Measurements from ENCODE around the gene FRMD5. TPM values are rescaled to one million over a fixed set of nuclear protein-coding genes. Genes with fewer than 3 reads are reported as not detected.
"Not testable (repeated sequence)": the region's sequence is repeated elsewhere in the genome, so short reads cannot be mapped to it uniquely, and the experiment has no call there.

FRMD5 gene
- polyA plus RNA-seq, 1 donor from 2014 or later = 0.30 TPM

DNA sequence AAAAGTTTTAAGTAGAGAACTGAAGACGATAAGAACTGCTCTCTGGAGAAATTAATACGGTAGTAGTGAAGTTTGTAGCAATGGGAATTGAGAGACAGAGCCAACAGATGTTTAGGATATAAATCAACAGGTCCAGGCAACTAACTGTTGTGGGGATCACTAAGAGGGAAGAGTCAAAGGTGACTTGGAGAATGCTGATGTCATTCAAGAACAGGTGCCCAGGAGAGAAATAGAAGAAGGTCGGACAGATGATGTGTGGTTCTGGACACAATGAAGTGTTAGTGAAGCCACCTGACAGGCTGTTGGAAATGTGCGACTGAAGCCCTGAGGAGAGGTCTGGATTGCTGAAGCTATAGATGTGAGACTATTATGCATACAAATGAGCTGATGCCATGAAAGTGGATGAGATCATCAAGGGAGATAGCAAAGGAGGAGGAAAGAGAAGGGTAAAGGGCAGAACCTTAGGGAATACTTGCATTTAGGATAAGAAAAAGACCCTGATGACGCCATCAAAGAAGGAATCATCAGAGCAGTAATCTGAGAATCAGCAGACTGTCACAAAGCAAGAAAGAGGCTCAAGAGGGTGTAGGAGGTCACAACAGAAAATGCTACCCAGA lies 183.7 kb downstream of the FRMD5 start:
- Mint-ChIP-seq H3K36me3 (no peaks in the 10 kb centered on the region), H3K27ac (no peak overlapping the region), H3K4me1 (no peaks in the 10 kb centered on the region), H3K27me3 (peaks cover 9% of the 10 kb centered on the region), H3K9me3 (no peaks in the 10 kb centered on the region), H3K4me3 (no peak overlapping the region)

DNA sequence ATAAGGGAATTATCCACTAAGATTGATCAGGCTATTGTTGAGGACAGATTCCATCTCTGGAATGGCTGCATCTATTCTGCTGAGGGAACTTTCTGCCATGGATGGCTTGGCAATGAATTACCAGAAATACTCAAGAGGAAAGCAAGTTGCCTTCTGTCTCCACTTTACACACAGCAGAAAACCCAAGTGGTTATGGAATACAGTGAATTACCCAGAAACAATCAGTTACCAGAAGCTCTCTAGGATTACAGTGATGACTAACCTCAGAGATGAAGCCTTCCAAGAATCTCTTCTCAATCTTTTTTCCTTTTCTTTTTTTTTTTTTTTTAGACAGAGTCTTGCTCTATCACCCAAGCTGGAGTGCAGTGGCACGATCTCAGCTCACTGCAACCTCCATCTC lies 185.0 kb downstream of the FRMD5 start:
- no peak overlapping the region for H3K4me3 Mint-ChIP-seq
- H3K27me3 Mint-ChIP-seq = peaks cover 9% of the 10 kb centered on the region
- no peak overlapping the region for H3K27ac Mint-ChIP-seq

DNA sequence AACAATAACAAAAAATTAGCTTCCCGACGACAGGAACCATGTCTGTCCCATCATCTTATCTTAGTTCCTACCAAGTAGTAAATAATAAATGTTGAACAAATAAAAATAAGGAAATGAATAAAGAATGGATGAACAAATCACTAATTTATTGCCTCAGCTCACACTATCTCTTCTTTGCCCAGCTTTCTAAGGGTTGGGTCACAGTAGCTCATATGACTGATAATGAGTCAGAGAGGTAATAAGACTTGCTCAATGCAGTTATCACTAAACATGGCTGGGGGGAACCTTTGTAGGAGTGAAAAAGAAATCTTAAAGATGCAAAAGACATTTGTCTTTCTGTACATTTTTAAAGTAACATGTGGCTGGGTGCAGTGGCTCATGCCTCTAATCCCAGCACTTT lies 186.0 kb downstream of the FRMD5 start:
- H3K27me3 Mint-ChIP-seq = peaks cover 9% of the 10 kb centered on the region
- H3K4me1 Mint-ChIP-seq = no peaks in the 10 kb centered on the region
- H3K9me3 Mint-ChIP-seq = no peaks in the 10 kb centered on the region
- no peak overlapping the region for H3K27ac Mint-ChIP-seq
- H3K36me3 Mint-ChIP-seq = no peaks in the 10 kb centered on the region
- no peak overlapping the region for H3K4me3 Mint-ChIP-seq

More for the DNA sequence above, 185.0 kb downstream of the FRMD5 start:
- no peaks in the 10 kb centered on the region for H3K36me3 Mint-ChIP-seq
- no peaks in the 10 kb centered on the region for H3K9me3 Mint-ChIP-seq
- H3K4me1 Mint-ChIP-seq = no peaks in the 10 kb centered on the region

DNA sequence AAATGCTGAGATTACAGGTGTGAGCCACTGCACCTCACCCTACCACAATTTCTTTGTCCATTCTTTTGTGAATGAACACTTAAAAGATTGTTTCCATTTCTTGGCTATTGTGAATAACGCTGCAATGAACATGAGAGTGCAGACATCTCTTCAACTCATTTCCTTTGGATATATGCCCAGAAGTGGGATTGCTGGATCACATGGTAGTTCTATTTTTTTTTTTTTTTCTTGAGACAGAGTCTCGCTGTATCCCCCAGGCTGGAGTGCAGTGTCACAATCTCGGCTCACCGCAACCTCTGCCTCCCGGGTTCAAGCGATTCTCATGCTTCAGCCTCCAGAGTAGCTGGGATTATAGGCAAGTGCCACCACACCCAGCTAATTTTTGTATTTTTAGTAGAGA lies 194.8 kb downstream of the FRMD5 start:
- H3K36me3 Mint-ChIP-seq, H3K4me3 Mint-ChIP-seq, H3K4me1 Mint-ChIP-seq, H3K27ac Mint-ChIP-seq, H3K27me3 Mint-ChIP-seq, H3K9me3 Mint-ChIP-seq: not testable (repeated sequence)

DNA sequence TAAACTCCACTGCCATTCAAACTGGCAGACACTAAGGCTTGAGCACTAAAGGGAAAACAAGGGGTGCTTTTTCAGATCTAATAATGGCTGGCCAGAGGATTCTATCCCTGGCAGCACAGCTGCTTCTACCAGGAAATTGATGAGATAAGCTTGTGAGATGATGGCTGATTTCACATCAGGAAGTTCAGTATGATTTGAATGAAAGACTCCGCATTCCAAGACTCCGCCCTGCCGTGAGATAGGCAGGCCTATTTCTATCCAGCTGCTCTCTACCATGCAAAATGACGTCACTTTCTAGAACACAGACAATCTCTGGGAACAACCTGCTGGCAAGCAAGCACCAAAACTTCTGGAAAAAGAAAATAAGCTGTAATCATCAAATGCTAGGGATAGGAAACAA lies 196.5 kb downstream of the FRMD5 start:
- Mint-ChIP-seq H3K4me1 (no peaks in the 10 kb centered on the region), H3K9me3 (no peaks in the 10 kb centered on the region)

DNA sequence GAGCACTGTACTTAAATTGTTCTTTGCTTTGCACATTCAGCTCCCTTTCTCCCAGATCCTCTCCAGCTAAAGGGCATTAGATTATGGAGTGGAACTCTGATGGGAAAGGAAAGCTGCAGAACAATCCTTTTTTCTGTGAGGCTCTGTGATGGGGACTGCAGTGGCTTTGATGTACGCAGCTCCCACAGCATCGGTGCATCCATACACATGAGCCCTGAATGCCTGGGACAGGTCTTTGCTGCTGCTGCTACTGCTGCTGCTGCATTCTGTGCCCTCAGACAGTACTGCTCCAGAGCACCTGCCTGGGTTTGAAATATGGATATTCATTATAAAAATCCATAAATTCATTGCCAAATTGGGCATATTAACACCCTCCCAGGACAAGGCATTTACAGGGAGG lies 203.9 kb downstream of the FRMD5 start:
- peaks cover 2 to 5% (median 5%) of the 10 kb centered on the region in 3 donors for H3K4me1 Mint-ChIP-seq
- H3K36me3 Mint-ChIP-seq = peaks cover 3% of the 10 kb centered on the region
- no peak overlapping the region for H3K27ac Mint-ChIP-seq
- H3K9me3 Mint-ChIP-seq = no peaks in the 10 kb centered on the region
- H3K4me3 Mint-ChIP-seq = no peak overlapping the region
- no peaks in the 10 kb centered on the region for H3K27me3 Mint-ChIP-seq

More for the DNA sequence above, 196.5 kb downstream of the FRMD5 start:
- no peak overlapping the region for H3K27ac Mint-ChIP-seq
- H3K36me3 Mint-ChIP-seq = peaks cover 5% of the 10 kb centered on the region
- no peaks in the 10 kb centered on the region for H3K27me3 Mint-ChIP-seq
- H3K4me3 Mint-ChIP-seq = no peak overlapping the region

DNA sequence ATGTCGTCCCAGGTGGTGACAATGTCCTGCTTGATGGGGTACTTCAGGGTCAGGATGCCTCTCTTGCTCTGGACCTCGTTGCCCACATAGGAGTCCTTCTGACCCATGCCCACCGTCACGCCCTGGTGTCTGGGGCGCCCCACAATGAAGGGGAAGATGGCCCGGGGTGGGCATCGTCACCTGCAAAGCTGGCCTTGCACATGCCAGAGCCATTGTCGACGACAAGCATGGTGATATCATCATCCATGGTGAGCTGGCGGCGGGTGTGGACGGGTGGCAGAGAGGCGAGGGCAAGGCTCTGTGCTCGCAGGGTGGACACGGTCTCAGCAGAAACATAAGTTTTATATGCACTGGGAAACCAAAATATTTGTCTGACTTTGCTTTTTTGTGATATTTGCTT lies 205.1 kb downstream of the FRMD5 start:
- Mint-ChIP-seq H3K27ac (no peak overlapping the region), H3K27me3 (no peaks in the 10 kb centered on the region), H3K9me3 (no peaks in the 10 kb centered on the region), H3K4me1 (peaks cover 8 to 12% (median 10%) of the 10 kb centered on the region in 3 donors), H3K4me3 (no peak overlapping the region), H3K36me3 (peaks cover 3% of the 10 kb centered on the region)

DNA sequence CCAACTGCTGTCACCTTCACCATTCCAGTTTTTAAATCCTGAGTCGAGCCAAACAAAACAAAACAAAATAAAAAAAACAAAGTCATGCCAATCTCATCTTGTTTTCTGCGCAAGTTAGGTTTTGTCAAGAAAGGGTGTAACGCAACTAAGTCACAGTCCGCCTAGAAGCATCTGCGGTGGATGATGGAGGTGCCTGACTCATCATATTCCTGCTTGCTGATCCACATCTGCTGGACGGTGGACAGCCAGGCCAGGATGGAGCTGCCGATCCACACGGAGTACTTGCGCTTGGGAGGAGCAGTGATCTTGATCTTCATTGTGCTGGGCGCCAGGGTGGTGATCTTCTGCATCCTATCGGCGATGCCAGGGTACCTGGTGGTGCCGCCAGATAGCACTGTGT lies 206.2 kb downstream of the FRMD5 start:
- Mint-ChIP-seq H3K27ac (no peak overlapping the region), H3K9me3 (no peaks in the 10 kb centered on the region), H3K27me3 (peaks cover 1% of the 10 kb centered on the region), H3K4me1 (peaks cover 8 to 12% (median 10%) of the 10 kb centered on the region in 3 donors), H3K36me3 (peaks cover 1% of the 10 kb centered on the region), H3K4me3 (no peak overlapping the region)

DNA sequence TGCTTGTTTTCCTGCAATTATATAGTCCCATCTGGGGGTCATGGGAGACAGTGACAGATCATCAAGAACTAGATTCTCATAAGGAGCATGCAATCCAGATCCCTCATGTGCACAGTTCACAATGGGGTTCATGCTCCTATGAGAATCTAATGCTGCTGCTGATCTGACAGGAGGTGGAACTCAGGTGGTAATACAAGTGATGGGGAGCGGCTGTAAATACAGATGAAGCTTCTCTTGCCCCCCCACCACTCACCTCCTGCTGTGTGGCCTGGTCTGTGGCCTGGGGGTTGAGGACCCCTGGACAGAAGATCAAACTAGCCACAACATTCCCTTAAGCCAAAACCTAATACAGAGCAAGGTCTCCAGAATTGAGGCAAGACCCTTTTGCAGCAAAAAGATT lies 207.1 kb downstream of the FRMD5 start:
- Mint-ChIP-seq H3K36me3 (no peaks in the 10 kb centered on the region), H3K27ac (no peak overlapping the region), H3K4me1 (peaks cover 8 to 12% (median 10%) of the 10 kb centered on the region in 3 donors), H3K27me3 (peaks cover 4% of the 10 kb centered on the region), H3K9me3 (no peaks in the 10 kb centered on the region), H3K4me3 (no peak overlapping the region)

DNA sequence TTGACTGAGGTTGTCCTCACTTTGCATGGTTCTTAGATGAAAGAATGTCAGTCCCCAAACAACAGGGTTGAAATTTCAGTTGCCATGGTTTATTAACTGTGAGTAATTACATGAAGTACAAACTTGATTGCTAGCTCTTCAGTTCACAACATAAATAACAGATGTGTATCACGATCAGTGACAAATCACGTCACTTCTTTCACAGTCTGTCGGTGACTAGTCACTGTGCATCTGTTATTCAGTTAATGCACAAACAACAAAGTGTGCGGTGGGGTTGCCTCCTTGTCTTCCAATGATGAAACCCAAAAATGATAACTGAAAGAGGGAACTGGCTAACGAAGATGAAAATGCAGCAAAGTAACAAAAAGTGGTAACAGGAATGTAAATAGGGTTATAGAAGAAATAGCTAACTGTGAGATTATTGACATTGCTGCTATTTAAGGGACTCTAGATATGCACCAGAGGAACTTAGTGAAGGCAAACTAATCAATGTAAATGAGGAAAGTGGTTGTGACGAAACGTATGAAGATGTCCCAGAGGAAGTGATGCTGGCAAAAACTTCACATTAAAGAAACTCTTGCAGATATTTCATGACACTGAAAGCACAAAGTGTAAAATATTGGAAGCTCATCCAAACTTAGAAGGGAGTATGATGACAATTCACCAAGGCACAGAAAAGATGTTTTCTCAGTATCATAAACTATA lies 208.9 kb downstream of the FRMD5 start:
- Mint-ChIP-seq H3K36me3 (no peaks in the 10 kb centered on the region), H3K27me3 (peaks cover 7% of the 10 kb centered on the region), H3K9me3 (no peaks in the 10 kb centered on the region), H3K4me1 (peaks cover 8 to 12% (median 10%) of the 10 kb centered on the region in 3 donors), H3K4me3 (no peak overlapping the region), H3K27ac (peak overlapping the region in 1 of 3 donors; percentile 17)

DNA sequence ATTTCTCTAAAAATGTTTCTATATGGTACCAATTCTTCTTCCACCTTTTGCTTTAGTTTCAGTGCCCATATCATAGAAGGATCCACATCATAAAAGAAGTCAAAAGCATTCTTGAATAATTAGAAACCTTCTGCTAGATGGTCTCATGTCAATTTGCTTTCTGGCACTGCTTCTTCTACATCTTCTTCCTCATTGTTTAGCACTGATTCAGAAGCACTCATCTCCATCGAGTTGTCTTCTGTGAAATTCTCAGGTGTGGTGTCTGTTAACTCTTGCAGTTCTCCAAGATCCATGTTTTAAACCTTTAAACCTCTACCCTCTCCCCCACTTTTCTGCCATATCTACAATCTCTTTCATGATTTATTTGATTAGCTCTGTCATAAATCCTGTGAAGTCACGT lies 213.5 kb downstream of the FRMD5 start:
- H3K27me3 Mint-ChIP-seq = peaks cover 7% of the 10 kb centered on the region
- H3K36me3 Mint-ChIP-seq = peaks cover 4% of the 10 kb centered on the region
- peaks cover 0 to 5% (median 4%) of the 10 kb centered on the region in 3 donors for H3K9me3 Mint-ChIP-seq
- H3K27ac Mint-ChIP-seq = no peak overlapping the region
- no peak overlapping the region for H3K4me3 Mint-ChIP-seq
- peaks cover 12 to 20% (median 19%) of the 10 kb centered on the region in 3 donors for H3K4me1 Mint-ChIP-seq

DNA sequence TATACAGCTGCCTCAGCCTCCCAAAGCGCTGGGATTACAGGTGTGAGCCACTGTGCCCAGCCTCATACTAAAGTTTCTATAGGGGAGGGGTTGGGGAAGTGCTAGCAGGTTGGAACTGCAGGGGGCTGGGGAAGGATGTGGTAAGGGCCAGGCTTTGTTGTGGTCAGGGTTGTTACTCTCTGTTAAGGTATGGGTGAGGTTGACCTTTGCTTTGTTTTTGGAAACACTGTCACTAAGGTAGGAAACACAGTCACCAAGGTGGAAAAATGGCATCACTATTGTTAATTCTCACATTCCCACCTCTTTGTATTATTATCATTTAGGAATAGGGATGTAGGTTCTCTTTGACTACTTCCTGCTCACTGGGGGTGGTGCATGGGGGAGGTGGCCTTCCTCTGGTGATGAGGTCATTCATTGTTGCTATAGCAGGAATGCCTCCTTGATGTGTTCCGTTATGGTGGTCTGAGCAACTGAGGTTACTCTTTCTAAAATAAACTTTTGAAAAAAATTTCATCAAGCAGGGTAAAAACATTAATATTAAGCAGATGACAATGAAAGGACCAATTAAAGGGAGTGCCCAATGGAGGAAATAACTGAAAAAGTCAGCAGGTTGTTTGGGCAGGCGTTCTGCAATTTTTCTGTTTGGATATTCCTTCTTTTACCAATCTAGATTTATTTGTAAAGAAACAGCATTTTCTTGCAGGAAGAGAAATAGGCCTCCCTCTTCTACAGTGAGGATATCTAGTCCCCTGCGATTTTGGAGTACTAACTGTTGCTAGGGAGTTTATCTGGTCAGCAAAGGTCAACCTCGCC lies 217.8 kb downstream of the FRMD5 start:
- H3K36me3 Mint-ChIP-seq = peaks cover 4% of the 10 kb centered on the region
- peaks cover 0 to 5% (median 4%) of the 10 kb centered on the region in 3 donors for H3K9me3 Mint-ChIP-seq
- H3K4me3 Mint-ChIP-seq = peak overlapping the region in 1 of 4 donors; percentile 61
- H3K4me1 Mint-ChIP-seq = peaks cover 16 to 25% (median 24%) of the 10 kb centered on the region in 3 donors
- H3K27me3 Mint-ChIP-seq = peaks cover 8% of the 10 kb centered on the region
- H3K27ac Mint-ChIP-seq = no peak overlapping the region

DNA sequence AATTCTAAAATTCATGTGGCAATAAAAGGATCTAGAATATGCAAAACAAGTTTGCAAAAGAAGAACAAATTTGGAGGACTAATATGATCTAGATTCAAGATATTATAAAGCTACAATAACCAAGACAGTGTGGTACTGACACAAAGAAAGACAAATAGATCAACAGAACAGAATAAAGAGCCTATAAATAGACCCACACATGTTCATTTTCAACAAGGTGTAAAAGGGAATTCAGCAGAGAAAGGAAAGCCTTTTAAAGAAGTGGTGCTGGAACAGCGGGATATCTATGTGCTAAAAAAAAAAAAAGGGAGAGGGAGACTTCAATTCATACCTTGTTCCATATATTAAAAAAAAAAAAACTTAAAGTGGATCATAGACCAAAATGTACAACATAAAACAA lies 219.3 kb downstream of the FRMD5 start:
- Mint-ChIP-seq H3K27ac (no peak overlapping the region), H3K27me3 (peaks cover 4% of the 10 kb centered on the region), H3K9me3 (peaks cover 0 to 5% (median 4%) of the 10 kb centered on the region in 3 donors), H3K36me3 (peaks cover 4% of the 10 kb centered on the region), H3K4me3 (peak overlapping the region in 1 of 4 donors; percentile 29), H3K4me1 (peaks cover 16 to 25% (median 24%) of the 10 kb centered on the region in 3 donors)

DNA sequence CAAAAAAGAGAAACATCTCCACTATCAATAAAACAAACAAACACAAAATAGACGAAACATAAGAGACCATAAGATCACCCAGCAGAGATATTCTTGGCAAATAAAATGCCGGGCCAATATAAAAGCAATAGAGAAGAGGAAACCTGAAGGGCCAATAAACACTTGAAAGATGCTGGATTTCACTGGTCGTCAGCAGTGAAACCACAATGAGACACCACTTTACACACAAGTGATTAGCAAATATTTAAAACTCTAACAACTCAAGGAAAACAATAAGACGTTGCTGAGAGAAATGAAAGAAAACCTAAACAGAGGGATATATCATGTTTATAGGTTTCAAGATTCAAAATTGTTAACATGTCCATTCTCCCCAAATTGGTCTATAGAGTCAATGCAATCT lies 219.7 kb downstream of the FRMD5 start:
- Mint-ChIP-seq H3K27me3 (peaks cover 4% of the 10 kb centered on the region), H3K9me3 (peaks cover 0 to 5% (median 4%) of the 10 kb centered on the region in 3 donors), H3K27ac (no peak overlapping the region), H3K4me3 (peak overlapping the region in 1 of 4 donors; percentile 29), H3K36me3 (peaks cover 4% of the 10 kb centered on the region), H3K4me1 (peaks cover 16 to 25% (median 24%) of the 10 kb centered on the region in 3 donors)

DNA sequence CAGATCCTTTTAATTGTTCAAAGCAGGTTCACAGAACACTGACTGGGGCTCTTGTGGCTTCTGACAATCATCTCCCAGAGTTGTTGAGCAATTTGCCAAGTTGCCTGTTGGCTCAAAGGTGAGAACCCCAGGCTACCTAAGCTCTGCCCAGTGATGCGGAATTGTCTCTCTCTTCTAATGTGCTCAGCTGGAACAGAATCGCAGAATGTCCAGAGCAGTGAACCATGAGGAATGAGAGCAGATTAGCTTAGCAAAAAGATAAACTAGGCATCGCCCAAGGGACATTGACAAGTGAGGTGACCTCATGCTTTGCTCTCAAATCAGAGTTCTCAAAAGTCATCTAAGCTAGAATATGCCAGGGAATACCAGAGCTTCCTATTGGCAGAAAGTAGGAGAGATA lies 220.2 kb downstream of the FRMD5 start:
- H3K9me3 Mint-ChIP-seq = peaks cover 0 to 5% (median 4%) of the 10 kb centered on the region in 3 donors
- peak overlapping the region in 1 of 3 donors; percentile 17 for H3K27ac Mint-ChIP-seq
- peaks cover 16 to 25% (median 24%) of the 10 kb centered on the region in 3 donors for H3K4me1 Mint-ChIP-seq
- peaks cover 4% of the 10 kb centered on the region for H3K27me3 Mint-ChIP-seq
- no peak overlapping the region for H3K4me3 Mint-ChIP-seq
- peaks cover 4% of the 10 kb centered on the region for H3K36me3 Mint-ChIP-seq
